B cell (primary cell): ENCODE measurements around the gene SLAIN2. TPM values are rescaled to one million over a fixed set of nuclear protein-coding genes. Genes with fewer than 3 reads are reported as not detected.

Source experiments
- ATAC-seq: fragments of 200-7000 bp; cut with Tn5 transposase; one replicate; pipeline ENCODE4 v1.10.0; 2021; ENCODE audit warnings: low read depth, mild to moderate bottlenecking, moderate number of reproducible peaks, moderate library complexity
- CTCF ChIA-PET: fragments of 350-600 bp; sonication (Branson Sonifier 250); formaldehyde crosslinking; loops from one replicate; lab custom pipeline; 2021; ENCODE audit warnings: antibody characterized with exemption, inconsistent platforms; lab: Charles Lee
- POLR2A ChIA-PET: fragments of 350-600 bp; sonication (Branson Sonifier 250); formaldehyde crosslinking; loops from one replicate; lab custom pipeline; 2021; ENCODE audit warnings: antibody characterized with exemption; lab: Charles Lee
- DNase-seq: peaks from one replicate; pipeline ENCODE4 v3.0.0; 2013
- H2AFZ ChIP-seq: 2 replicates; pipeline ENCODE4 v1.6.1; 2012; ENCODE audit warnings: mild to moderate bottlenecking, low read depth, low read length; ENCODE audit not compliant: insufficient read depth, poor library complexity, severe bottlenecking
- H3K27ac ChIP-seq, 2 donors: 1 replicate in 1 of 2; 2 replicates in 1 of 2; pipeline ENCODE4 v1.5.1; 2012 to 2013; ENCODE audit warnings: low read length in 2 of 2, mild to moderate bottlenecking in 2 of 2, moderate library complexity in 1 of 2
- H3K27me3 ChIP-seq, 4 experiments: fragments of 200-600 bp in 1 of 4; sonication (generic) in 1 of 4; replicated peaks in 1 of 4; 1 replicate in 2 of 4; 2 replicates in 2 of 4; pipeline versions ENCODE4 v1.6.1 to v1.7.0; 2013 to 2016; ENCODE audit warnings: low read length in 3 of 4, mild to moderate bottlenecking in 2 of 4, mixed read lengths in 1 of 4, moderate library complexity in 1 of 4; ENCODE audit not compliant: insufficient read depth in 4 of 4, control insufficient read depth in 3 of 4; ENCODE audit errors: control extremely low read depth in 1 of 4
- H3K36me3 ChIP-seq, 2 experiments: replicated peaks in 1 of 2; 1 replicate in 1 of 2; 2 replicates in 1 of 2; pipeline versions ENCODE4 v1.6.1 to v1.7.1; 2013; ENCODE audit warnings: low read length in 1 of 2; ENCODE audit not compliant: insufficient read depth in 2 of 2, control insufficient read depth in 1 of 2; ENCODE audit errors: control extremely low read depth in 1 of 2, extremely low read depth in 1 of 2
- H3K4me1 ChIP-seq, 2 donors: fragments of 200-600 bp in 1 of 2; sonication (generic) in 1 of 2; 1 replicate in 1 of 2; 2 replicates in 1 of 2; pipeline versions ENCODE4 v1.5.1 to v1.6.1; 2013 to 2017; ENCODE audit warnings: low read length in 2 of 2; ENCODE audit not compliant: control insufficient read depth in 2 of 2, insufficient read depth in 2 of 2
- H3K4me2 ChIP-seq: replicated peaks from 2 replicates; pipeline ENCODE3; 2012; ENCODE audit warnings: mild to moderate bottlenecking, low read depth, low read length; ENCODE audit not compliant: poor library complexity, severe bottlenecking
- H3K4me3 ChIP-seq, 5 experiments: fragments of 200-600 bp in 1 of 5; sonication (generic) in 1 of 5; 1 replicate in 3 of 5; 2 replicates in 2 of 5; pipeline versions ENCODE4 v1.5.1 to v1.7.0; 2011 to 2016; ENCODE audit warnings: low read length in 4 of 5, mild to moderate bottlenecking in 4 of 5, low read depth in 2 of 5, control low read depth in 1 of 5, moderate library complexity in 1 of 5; ENCODE audit not compliant: insufficient read depth in 1 of 5; ENCODE audit errors: control extremely low read depth in 1 of 5, extremely low read depth in 1 of 5
- H3K79me2 ChIP-seq: fragments of 200-600 bp; sonication (generic); one replicate; pipeline ENCODE4 v1.6.0; 2016; ENCODE audit warnings: low read length; ENCODE audit not compliant: control insufficient read depth, insufficient read depth
- H3K9ac ChIP-seq: fragments of 200-600 bp; sonication (generic); 2 replicates; pipeline ENCODE4 v1.6.1; 2017; ENCODE audit warnings: mild to moderate bottlenecking, low read length, moderate library complexity
- H3K9me3 ChIP-seq, 3 donors: one replicate each; pipeline versions ENCODE4 v1.6.1 to v1.7.1; 2013; ENCODE audit warnings: low read length in 2 of 3; ENCODE audit not compliant: control insufficient read depth in 2 of 3, insufficient read depth in 1 of 3; ENCODE audit errors: control extremely low read depth in 1 of 3
- H4K20me1 ChIP-seq: 2 replicates; pipeline ENCODE4 v1.6.0; 2012; ENCODE audit warnings: mild to moderate bottlenecking, low read length; ENCODE audit not compliant: insufficient read depth, control insufficient read depth, poor library complexity, severe bottlenecking
- H3K27ac Mint-ChIP-seq: one replicate; pipeline ENCODE4 v1.8.0; 2021; ENCODE audit warnings: mixed read lengths
- H3K27me3 Mint-ChIP-seq: one replicate; pipeline ENCODE4 v1.8.0; 2021; ENCODE audit warnings: mixed read lengths
- H3K4me1 Mint-ChIP-seq: one replicate; pipeline ENCODE4 v1.8.0; 2021; ENCODE audit warnings: mixed read lengths
- H3K4me3 Mint-ChIP-seq: one replicate; pipeline ENCODE4 v1.8.0; 2021; ENCODE audit warnings: mixed read lengths
- H3K9me3 Mint-ChIP-seq: one replicate; pipeline ENCODE4 v1.8.0; 2022; ENCODE audit warnings: mixed read lengths; ENCODE audit not compliant: insufficient read depth
- CTCF ChIP-seq: fragments of 200-600 bp; IDR thresholded peaks from one replicate; pipeline ENCODE4 v1.8.0; 2022; ENCODE audit warnings: antibody characterized with exemption, mild to moderate bottlenecking
- EZH2 ChIP-seq: IDR thresholded peaks from 2 replicates; pipeline ENCODE4 v1.6.1; 2012; ENCODE audit warnings: borderline replicate concordance, low read depth, mild to moderate bottlenecking, moderate library complexity, low read length; ENCODE audit not compliant: insufficient read depth, poor library complexity, severe bottlenecking
- WGBS: methylation state at CpG from one replicate; pipeline ENCODE4 v1.1.5; 2013; ENCODE audit warnings: missing lambda C conversion rate; ENCODE audit not compliant: insufficient coverage; 5-methylcytosine and 5-hydroxymethylcytosine counted together
- intact Hi-C: fragments of 100-400 bp; cut with micrococcal nuclease; formaldehyde crosslinking; loops from one replicate; pipeline ENCODE4 v1.10.0; 2022
- polyA plus RNA-seq: library from polyadenylated mRNA; depleted of rRNA; stranded (reverse); fragments of >200 nt; gene quantifications from 2 replicates; pipeline ENCODE4 v1.2.3, GENCODE V29; 2012
- total RNA-seq, 2 donors: library from RNA; stranded (reverse); fragments of 120-200 nt in 1 of 2; gene quantifications; 1 replicate in 1 of 2; 2 replicates in 1 of 2; pipeline versions ENCODE4 v1.2.3 to v1.2.4, GENCODE V29; 2013 to 2022

SLAIN2 gene
- total and polyA plus RNA-seq, 2 donors (not counting 1 experiment from before 2014, with no cell fraction given): 19.7 to 69.1 TPM

- intact Hi-C loops: no loop called here
- Mint-ChIP-seq H3K4me3 (no peak overlapping the region), H3K27ac (no peak overlapping the region), H3K9me3 (no peaks in the 10 kb centered on the region), H3K4me1 (no peaks in the 10 kb centered on the region), H3K27me3 (peaks cover 5% of the 10 kb centered on the region)
- WGBS: no CpG with 5 or more reads among the region's 1 CpG
- POLR2A ChIA-PET: no interaction called here
- Histone ChIP-seq H3K27ac (no peak overlapping the region), H3K4me3 (no peak overlapping the region), H2AFZ (no peak overlapping the region), H3K9me3 (no peaks in the 10 kb centered on the region), H3K36me3 (no peaks in the 10 kb centered on the region), H3K4me1 (no peaks in the 10 kb centered on the region), H3K27me3 (no peaks in the 10 kb centered on the region), H4K20me1 (no peaks in the 10 kb centered on the region), H3K9ac (no peak overlapping the region), H3K4me2 (no peak overlapping the region), H3K79me2 (no peaks in the 10 kb centered on the region)
- CTCF ChIA-PET: no interaction called here
- ATAC-seq (no peak), DNase-seq (no peak)
- TF ChIP-seq CTCF (no peak), EZH2 (no peak)
These were observed 12.1 kb upstream of the SLAIN2 start for GRCh38 chr4:48329193-48329592.

GRCh38 chr4:48329976-48330375 lies 11.4 kb upstream of the SLAIN2 start:
- intact Hi-C loops: no loop called here
- no peaks in the 10 kb centered on the region for H3K4me1 ChIP-seq
- Mint-ChIP-seq H3K4me3 (no peak overlapping the region), H3K9me3 (no peaks in the 10 kb centered on the region), H3K4me1 (no peaks in the 10 kb centered on the region), H3K27ac (no peak overlapping the region), H3K27me3 (peaks cover 5% of the 10 kb centered on the region)
- no peak overlapping the region for H3K27ac ChIP-seq
- no peaks in the 10 kb centered on the region for H3K27me3 ChIP-seq
- TF ChIP-seq EZH2 (no peak), CTCF (no peak)
- no peak for DNase-seq
- H3K4me3 ChIP-seq: no peak overlapping the region
- no peaks in the 10 kb centered on the region for H3K79me2 ChIP-seq
- H3K4me2 ChIP-seq: no peak overlapping the region
- CTCF ChIA-PET: no interaction called here
- H3K9ac ChIP-seq: no peak overlapping the region
- ATAC-seq: no peak
- H2AFZ ChIP-seq: no peak overlapping the region
- H4K20me1 ChIP-seq: no peaks in the 10 kb centered on the region
- POLR2A ChIA-PET: no interaction called here
- H3K36me3 ChIP-seq: no peaks in the 10 kb centered on the region
- H3K9me3 ChIP-seq: no peaks in the 10 kb centered on the region
